K562 (cell line): ENCODE results near the gene DIRAS1. TPM values are rescaled to one million over a fixed set of nuclear protein-coding genes. Genes with fewer than 3 reads are reported as not detected.

Experiments used
- AFF4 ChIP-seq: sonication (generic); formaldehyde crosslinking; IDR thresholded peaks from 2 replicates; pipeline ENCODE4 v1.8.0; 2023; ENCODE audit warnings: mild to moderate bottlenecking, missing genetic modification reagents
- ARID2 ChIP-seq: fragments of 450-650 bp; IDR thresholded peaks from 2 replicates; pipeline ENCODE4 v1.6.1; 2017; ENCODE audit warnings: antibody characterized with exemption, mild to moderate bottlenecking
- MAFK ChIP-seq: IDR thresholded peaks from 2 replicates; pipeline ENCODE4 v1.6.1; 2011; ENCODE audit warnings: low read length, improper control_type of control experiment
- MTF1 ChIP-seq: fragments of 250-450 bp; sonication (Bioruptor Pico); IDR thresholded peaks from 2 replicates; pipeline ENCODE4 v1.9.0; 2021; ENCODE audit warnings: moderate library complexity, mild to moderate bottlenecking, inconsistent platforms, borderline replicate concordance
- NELFE ChIP-seq: IDR thresholded peaks from 2 replicates; pipeline ENCODE4 v1.6.1; 2011; ENCODE audit warnings: mild to moderate bottlenecking; ENCODE audit not compliant: insufficient read depth, insufficient read length
- OTX1 ChIP-seq: fragments of 450-650 bp; formaldehyde crosslinking; IDR thresholded peaks from 2 replicates; pipeline ENCODE4 v1.4.0; 2022; ENCODE audit warnings: mild to moderate bottlenecking
- PHF21A ChIP-seq: fragments of 450-650 bp; IDR thresholded peaks from 2 replicates; pipeline ENCODE4 v1.6.1; 2017; ENCODE audit warnings: low read depth, borderline replicate concordance
- RCOR1 ChIP-seq, 2 experiments: IDR thresholded peaks; 2 replicates each; pipeline ENCODE4 v1.6.1; 2012; ENCODE audit warnings: low read depth in 2 of 2, low read length in 2 of 2, borderline replicate concordance in 1 of 2, improper control_type of control experiment in 1 of 2
- TGIF2 ChIP-seq: sonication (generic); formaldehyde crosslinking; IDR thresholded peaks from 2 replicates; pipeline ENCODE4 v1.8.1; 2022; ENCODE audit warnings: mild to moderate bottlenecking, missing genetic modification reagents, moderate library complexity
- ZNF232 ChIP-seq: sonication (generic); formaldehyde crosslinking; IDR thresholded peaks from 2 replicates; pipeline ENCODE4 v1.8.0; 2022; ENCODE audit warnings: mild to moderate bottlenecking, missing genetic modification reagents
- ZNF280A ChIP-seq: fragments of 450-650 bp; IDR thresholded peaks from 2 replicates; pipeline ENCODE4 v1.6.1; 2018; ENCODE audit warnings: mild to moderate bottlenecking, low read depth; ENCODE audit not compliant: partially characterized antibody
- ZNF699 ChIP-seq: fragments of 250-450 bp; sonication (Bioruptor Pico); IDR thresholded peaks from 2 replicates; pipeline ENCODE4 v1.8.0; 2021; ENCODE audit warnings: mild to moderate bottlenecking, moderate library complexity; ENCODE audit not compliant: insufficient replicate concordance
- polyA plus RNA-seq, 8 experiments: library from polyadenylated mRNA; depleted of rRNA in 4 of 8; stranded (reverse) in 5 of 8; unstranded in 3 of 8; fragments of >200 nt; fragmentation: Nextera tagmentation in 2 of 8; fragmentation: Illumina TruSeq in 1 of 8; extraction: Ambion mirVana in 2 of 8; extraction: Trizol in 1 of 8; gene quantifications; 2 replicates each; pipeline versions ENCODE4 v1.2.1 to v1.2.3, GENCODE V29; 2011 to 2014; ENCODE audit warnings: inconsistent platforms in 1 of 8, missing spikeins in 1 of 8
- total RNA-seq, 7 experiments: library from RNA; depleted of rRNA in 6 of 7; stranded (reverse); fragments of >200 nt in 6 of 7; fragmentation: Illumina TruSeq in 2 of 7; extraction: Trizol in 2 of 7; gene quantifications; 2 replicates each; pipeline versions ENCODE4 v1.2.1 to v1.2.3, GENCODE V29; 2011 to 2021; ENCODE audit warnings: low replicate concordance in 1 of 7
- TF ChIP-seq, protein P1 (sequence below): fragments of 250-450 bp; sonication (Bioruptor Pico); IDR thresholded peaks from 2 replicates; pipeline ENCODE4 v1.4.0; 2020; ENCODE audit warnings: mild to moderate bottlenecking, moderate library complexity
- TF ChIP-seq, protein P2 (sequence below): fragments of 450-650 bp; formaldehyde crosslinking; IDR thresholded peaks from 2 replicates; pipeline ENCODE4 v1.4.0; 2020; ENCODE audit warnings: mild to moderate bottlenecking, mixed read lengths
- TF ChIP-seq, protein P3 (sequence below): fragments of 250-450 bp; sonication (Bioruptor Pico); IDR thresholded peaks from 2 replicates; pipeline ENCODE4 v1.8.0; 2022; ENCODE audit warnings: moderate library complexity, mild to moderate bottlenecking, inconsistent platforms
- TF ChIP-seq, protein P4 (sequence below): fragments of 250-450 bp; sonication (Bioruptor Pico); IDR thresholded peaks from 2 replicates; pipeline ENCODE4 v1.8.0; 2021; ENCODE audit warnings: moderate library complexity, mild to moderate bottlenecking, inconsistent platforms

Gene DIRAS1
- total and polyA plus RNA-seq, 9 of the 15 experiments (the other 6 are each of a cell fraction or from before 2014, with no cell fraction given), result 0.11 to 12.0 (median 2.9) TPM

DNA sequence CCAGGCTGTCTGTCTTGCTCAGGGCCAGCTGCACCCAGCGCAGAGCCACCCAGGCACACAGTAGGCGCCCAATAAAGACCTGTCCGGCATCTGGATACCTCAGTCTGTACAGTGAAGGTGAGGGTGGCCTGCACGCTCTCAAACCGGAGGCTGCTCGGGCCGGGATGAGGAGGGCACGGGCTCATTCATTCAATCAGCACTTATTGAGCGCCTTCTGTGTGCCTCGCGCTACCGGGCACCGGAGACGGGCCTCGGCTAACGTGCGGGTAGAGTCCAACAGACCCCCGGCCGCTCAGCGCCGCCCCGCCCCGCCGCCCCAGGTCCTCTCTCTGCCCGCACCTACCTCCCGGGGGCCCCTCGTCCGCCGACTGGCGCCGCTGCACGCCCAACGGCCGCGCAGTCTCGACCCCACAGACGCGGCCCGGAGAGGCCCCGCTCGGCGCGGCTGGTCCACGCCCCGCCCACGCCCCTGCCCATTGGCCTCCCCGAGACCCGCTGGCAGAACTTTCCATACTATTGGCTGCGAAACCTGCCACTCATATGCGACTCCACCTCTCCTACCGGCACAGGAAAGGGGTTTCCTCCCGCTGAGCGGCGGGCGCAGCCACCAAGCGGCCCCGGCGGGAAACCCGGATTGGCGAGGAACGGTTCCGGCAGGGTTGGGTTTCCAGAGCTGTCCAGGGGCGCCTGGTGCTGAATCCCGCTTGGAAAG lies 18.6 kb upstream of the DIRAS1 start, which contains the start of gene SLC39A3 (continued):
- TF ChIP-seq, protein P1, sequence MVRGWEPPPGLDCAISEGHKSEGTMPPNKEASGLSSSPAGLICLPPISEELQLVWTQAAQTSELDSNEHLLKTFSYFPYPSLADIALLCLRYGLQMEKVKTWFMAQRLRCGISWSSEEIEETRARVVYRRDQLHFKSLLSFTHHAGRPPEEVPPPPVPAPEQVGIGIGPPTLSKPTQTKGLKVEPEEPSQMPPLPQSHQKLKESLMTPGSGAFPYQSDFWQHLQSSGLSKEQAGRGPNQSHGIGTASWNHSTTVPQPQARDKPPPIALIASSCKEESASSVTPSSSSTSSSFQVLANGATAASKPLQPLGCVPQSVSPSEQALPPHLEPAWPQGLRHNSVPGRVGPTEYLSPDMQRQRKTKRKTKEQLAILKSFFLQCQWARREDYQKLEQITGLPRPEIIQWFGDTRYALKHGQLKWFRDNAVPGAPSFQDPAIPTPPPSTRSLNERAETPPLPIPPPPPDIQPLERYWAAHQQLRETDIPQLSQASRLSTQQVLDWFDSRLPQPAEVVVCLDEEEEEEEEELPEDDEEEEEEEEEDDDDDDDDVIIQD (CRISPR knock-in tag), result no peak
- TF ChIP-seq ZNF232 (CRISPR knock-in tag), result peak; percentile 92; the same call in 1 of the 2 replicates
- TF ChIP-seq ARID2, result no peak
- no peak for TF ChIP-seq ZNF280A
- TF ChIP-seq RCOR1 (IDR thresholded peaks at IDR 0.05; ENCODE audit: borderline replicate concordance in 1 of 2, low read depth in 2 of 2, low read length in 2 of 2), result peak in 1 of 2 experiments; percentile 90; a peak in 1 of 4 replicates
- peak; percentile 90 for TF ChIP-seq TGIF2 (CRISPR knock-in tag)
- TF ChIP-seq OTX1 (CRISPR knock-in tag), result no peak
- TF ChIP-seq MAFK, result 0 out of 2 replicates have a peak, but pooled peaks have one; percentile 4
- peak; percentile 78; the same call in 1 of the 2 replicates for TF ChIP-seq MTF1
- no peak for TF ChIP-seq NELFE
- TF ChIP-seq, protein P2, sequence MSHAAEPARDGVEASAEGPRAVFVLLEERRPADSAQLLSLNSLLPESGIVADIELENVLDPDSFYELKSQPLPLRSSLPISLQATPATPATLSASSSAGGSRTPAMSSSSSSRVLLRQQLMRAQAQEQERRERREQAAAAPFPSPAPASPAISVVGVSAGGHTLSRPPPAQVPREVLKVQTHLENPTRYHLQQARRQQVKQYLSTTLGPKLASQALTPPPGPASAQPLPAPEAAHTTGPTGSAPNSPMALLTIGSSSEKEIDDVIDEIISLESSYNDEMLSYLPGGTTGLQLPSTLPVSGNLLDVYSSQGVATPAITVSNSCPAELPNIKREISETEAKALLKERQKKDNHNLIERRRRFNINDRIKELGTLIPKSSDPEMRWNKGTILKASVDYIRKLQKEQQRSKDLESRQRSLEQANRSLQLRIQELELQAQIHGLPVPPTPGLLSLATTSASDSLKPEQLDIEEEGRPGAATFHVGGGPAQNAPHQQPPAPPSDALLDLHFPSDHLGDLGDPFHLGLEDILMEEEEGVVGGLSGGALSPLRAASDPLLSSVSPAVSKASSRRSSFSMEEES (CRISPR knock-in tag), result no peak
- TF ChIP-seq ZNF699, result no peak
- TF ChIP-seq, protein P3, sequence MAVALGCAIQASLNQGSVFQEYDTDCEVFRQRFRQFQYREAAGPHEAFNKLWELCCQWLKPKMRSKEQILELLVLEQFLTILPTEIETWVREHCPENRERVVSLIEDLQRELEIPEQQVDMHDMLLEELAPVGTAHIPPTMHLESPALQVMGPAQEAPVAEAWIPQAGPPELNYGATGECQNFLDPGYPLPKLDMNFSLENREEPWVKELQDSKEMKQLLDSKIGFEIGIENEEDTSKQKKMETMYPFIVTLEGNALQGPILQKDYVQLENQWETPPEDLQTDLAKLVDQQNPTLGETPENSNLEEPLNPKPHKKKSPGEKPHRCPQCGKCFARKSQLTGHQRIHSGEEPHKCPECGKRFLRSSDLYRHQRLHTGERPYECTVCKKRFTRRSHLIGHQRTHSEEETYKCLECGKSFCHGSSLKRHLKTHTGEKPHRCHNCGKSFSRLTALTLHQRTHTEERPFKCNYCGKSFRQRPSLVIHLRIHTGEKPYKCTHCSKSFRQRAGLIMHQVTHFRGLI (CRISPR knock-in tag), result peak; percentile 45; the same call in 1 of the 2 replicates
- 0 out of 2 replicates have a peak, but pooled peaks have one; percentile 81 for TF ChIP-seq AFF4 (CRISPR knock-in tag)
- TF ChIP-seq, protein P4, sequence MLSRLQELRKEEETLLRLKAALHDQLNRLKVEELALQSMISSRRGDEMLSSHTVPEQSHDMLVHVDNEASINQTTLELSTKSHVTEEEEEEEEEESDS (CRISPR knock-in tag), result no peak
- TF ChIP-seq PHF21A, result peak; percentile 83; the same call in 1 of the 2 replicates
